ENCODE results near the gene SLCO4C1. TPM values are rescaled to one million over a fixed set of nuclear protein-coding genes. Genes with fewer than 3 reads are reported as not detected.

SLCO4C1 gene
- total RNA-seq, 2 donors from 2014 or later = 0.99 to 1.6 TPM

DNA sequence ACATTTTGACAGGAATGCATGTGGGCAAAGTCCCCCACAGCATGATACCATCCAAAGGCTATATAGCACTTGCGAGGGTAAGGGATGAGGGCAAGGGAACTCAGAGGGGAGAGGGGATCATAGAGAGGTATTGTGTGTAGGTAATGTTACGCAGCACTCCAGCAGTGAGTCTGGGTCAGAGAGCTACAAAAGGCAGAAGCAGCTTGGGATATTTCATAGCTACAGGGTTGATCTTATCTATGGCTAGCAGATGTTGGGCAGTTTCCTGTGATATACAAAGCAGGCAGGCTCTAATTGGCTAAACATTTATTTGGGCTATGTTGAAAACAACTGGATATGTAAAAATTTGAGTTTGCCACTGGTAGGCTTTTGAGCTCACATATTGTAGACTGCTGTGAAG, 17.8 kb upstream of the SLCO4C1 start:
- no peak for DNase-seq
- no peaks in the 10 kb centered on the region for H3K36me3 ChIP-seq (replicated peaks in 1 of 2; ENCODE audit: insufficient read depth in 1 of 2, low read depth in 2 of 2)
- no peak for ATAC-seq
- no peaks in the 10 kb centered on the region for H3K27me3 ChIP-seq
- H3K9me3 ChIP-seq = no peaks in the 10 kb centered on the region
- no peak overlapping the region for H3K4me3 ChIP-seq
- WGBS, 2 donors = 79 to 86% methylated on average over 2 of the region's 2 CpGs
- H3K27ac ChIP-seq = no peak overlapping the region
- TF ChIP-seq, protein P1, sequence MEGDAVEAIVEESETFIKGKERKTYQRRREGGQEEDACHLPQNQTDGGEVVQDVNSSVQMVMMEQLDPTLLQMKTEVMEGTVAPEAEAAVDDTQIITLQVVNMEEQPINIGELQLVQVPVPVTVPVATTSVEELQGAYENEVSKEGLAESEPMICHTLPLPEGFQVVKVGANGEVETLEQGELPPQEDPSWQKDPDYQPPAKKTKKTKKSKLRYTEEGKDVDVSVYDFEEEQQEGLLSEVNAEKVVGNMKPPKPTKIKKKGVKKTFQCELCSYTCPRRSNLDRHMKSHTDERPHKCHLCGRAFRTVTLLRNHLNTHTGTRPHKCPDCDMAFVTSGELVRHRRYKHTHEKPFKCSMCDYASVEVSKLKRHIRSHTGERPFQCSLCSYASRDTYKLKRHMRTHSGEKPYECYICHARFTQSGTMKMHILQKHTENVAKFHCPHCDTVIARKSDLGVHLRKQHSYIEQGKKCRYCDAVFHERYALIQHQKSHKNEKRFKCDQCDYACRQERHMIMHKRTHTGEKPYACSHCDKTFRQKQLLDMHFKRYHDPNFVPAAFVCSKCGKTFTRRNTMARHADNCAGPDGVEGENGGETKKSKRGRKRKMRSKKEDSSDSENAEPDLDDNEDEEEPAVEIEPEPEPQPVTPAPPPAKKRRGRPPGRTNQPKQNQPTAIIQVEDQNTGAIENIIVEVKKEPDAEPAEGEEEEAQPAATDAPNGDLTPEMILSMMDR (IDR thresholded peaks at IDR 0.05) = no peak
- no peak for TF ChIP-seq POLR2A (IDR thresholded peaks at IDR 0.05)
- intact Hi-C loops (cut with DNase I) = no loop called here
- peaks cover 8% of the 10 kb centered on the region for H3K4me1 ChIP-seq

DNA sequence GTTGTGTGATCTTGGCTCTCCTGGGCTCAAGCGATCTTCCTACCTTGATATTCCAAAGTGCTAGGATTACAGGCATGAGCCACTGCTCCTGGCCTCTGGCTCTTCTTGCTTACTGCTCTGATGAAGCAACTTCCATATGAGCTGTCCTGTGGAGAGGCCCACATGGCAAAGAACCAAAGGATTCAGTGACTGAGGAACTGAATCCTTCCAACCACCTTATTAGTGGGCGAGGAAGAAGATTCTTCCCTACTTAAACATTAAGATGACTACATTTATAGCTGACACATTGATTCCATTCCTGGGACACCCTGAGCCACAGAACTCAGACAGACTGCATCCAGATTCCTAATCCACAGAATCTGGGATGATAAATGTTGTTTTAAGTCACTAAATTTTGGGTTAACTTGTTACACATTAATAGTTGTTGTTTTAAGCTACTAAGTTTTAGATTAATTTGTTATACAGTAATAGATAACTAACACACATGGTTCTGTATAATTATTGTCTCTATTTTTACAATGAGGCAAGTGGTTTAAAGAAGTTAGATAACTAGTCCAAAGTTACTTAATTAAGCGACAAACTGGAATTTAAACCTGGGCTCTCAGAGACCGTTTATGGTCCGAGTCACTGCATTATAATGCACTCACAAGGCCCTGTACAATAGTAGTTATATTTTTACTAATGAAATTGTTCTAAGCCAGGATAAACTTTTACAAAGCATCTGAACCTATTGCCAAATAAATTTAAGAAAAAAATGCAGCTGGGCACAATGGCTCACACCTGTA, 16.7 kb upstream of the SLCO4C1 start:
- H3K9me3 ChIP-seq = no peaks in the 10 kb centered on the region
- no peaks in the 10 kb centered on the region for H3K36me3 ChIP-seq (replicated peaks in 1 of 2; ENCODE audit: insufficient read depth in 1 of 2, low read depth in 2 of 2)
- DNase-seq (no peak), ATAC-seq (peak; percentile 35)
- no peaks in the 10 kb centered on the region for H3K27me3 ChIP-seq
- H3K4me3 ChIP-seq = no peak overlapping the region
- WGBS, 2 donors = 70% methylated on average over 5 of the region's 5 CpGs
- no peak for TF ChIP-seq POLR2A (IDR thresholded peaks at IDR 0.05)
- TF ChIP-seq, protein P1 (IDR thresholded peaks at IDR 0.05) = no peak
- H3K27ac ChIP-seq = no peak overlapping the region
- peaks cover 8% of the 10 kb centered on the region for H3K4me1 ChIP-seq
- intact Hi-C loops (cut with DNase I) = no loop called here

DNA sequence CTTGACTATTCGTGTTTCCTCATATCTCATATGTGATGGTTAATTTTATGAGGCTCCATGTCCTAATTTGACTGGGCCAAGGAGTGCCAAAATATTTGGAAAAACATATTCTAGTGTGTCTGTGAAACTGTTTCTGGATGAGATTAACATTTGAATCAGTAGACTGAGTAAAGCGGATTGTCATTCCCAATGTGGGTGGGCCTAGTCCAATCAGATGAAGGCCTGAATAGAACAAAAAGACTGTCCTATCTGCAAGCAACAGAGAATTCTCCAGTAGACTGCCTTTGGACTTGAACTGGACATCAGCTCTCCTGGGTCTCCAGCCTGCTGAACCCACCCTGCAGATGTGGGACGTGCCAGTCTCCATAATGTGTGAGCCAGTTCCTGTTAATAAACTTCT, 13.5 kb upstream of the SLCO4C1 start:
- no peak for DNase-seq
- Histone ChIP-seq H3K36me3 (replicated peaks in 1 of 2; ENCODE audit: insufficient read depth in 1 of 2, low read depth in 2 of 2) (no peaks in the 10 kb centered on the region), H3K9me3 (no peaks in the 10 kb centered on the region), H3K27ac (no peak overlapping the region), H3K27me3 (no peaks in the 10 kb centered on the region), H3K4me1 (peaks cover 8% of the 10 kb centered on the region), H3K4me3 (no peak overlapping the region)
- no peak for ATAC-seq
- intact Hi-C loops (cut with DNase I) = no loop called here
- TF ChIP-seq POLR2A (IDR thresholded peaks at IDR 0.05) = no peak
- TF ChIP-seq, protein P1 (IDR thresholded peaks at IDR 0.05) = no peak
- 85 to 87% methylated on average over 3 of the region's 3 CpGs for WGBS, 2 donors

- no peaks in the 10 kb centered on the region for H3K9me3 ChIP-seq
- no peaks in the 10 kb centered on the region for H3K27me3 ChIP-seq
- H3K4me1 ChIP-seq = no peaks in the 10 kb centered on the region
- no peaks in the 10 kb centered on the region for H3K36me3 ChIP-seq (replicated peaks in 1 of 2; ENCODE audit: insufficient read depth in 1 of 2, low read depth in 2 of 2)
- intact Hi-C loops (cut with DNase I) = no loop called here
- DNase-seq = no peak
- H3K27ac ChIP-seq = no peak overlapping the region
- no peak for ATAC-seq
- H3K4me3 ChIP-seq = no peak overlapping the region
- TF ChIP-seq POLR2A (IDR thresholded peaks at IDR 0.05) = no peak
- TF ChIP-seq, protein P1 (IDR thresholded peaks at IDR 0.05) = no peak
Measured at GRCh38 chr5:102307232-102307631, 11.1 kb upstream of the SLCO4C1 start.

DNA sequence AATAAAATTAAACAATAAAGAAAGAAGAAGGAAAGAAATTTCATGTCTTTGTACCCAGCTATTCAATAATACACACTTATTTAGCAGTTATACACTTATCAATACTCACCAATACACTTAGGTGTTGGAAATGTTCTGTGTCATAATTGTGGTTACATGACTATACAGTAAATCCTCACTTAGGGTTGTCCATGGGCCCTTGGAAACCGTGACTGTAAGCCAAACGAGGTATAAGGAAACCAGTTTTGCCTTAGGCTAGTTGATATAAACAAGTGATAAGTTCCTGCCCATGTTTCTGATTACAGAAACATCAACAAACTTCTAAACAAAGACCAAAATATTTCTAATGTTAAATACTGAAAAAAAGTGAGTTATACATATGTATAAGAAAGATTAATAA, 10.0 kb upstream of the SLCO4C1 start:
- H3K36me3 ChIP-seq (replicated peaks in 1 of 2; ENCODE audit: insufficient read depth in 1 of 2, low read depth in 2 of 2) = no peaks in the 10 kb centered on the region
- intact Hi-C loops (cut with DNase I) = no loop called here
- no peaks in the 10 kb centered on the region for H3K27me3 ChIP-seq
- H3K4me1 ChIP-seq = no peaks in the 10 kb centered on the region
- ATAC-seq (no peak), DNase-seq (no peak)
- WGBS, 2 donors = 24 to 59% methylated on average over 2 of the region's 2 CpGs
- H3K4me3 ChIP-seq = no peak overlapping the region
- TF ChIP-seq, protein P1 (IDR thresholded peaks at IDR 0.05) = no peak
- no peak for TF ChIP-seq POLR2A (IDR thresholded peaks at IDR 0.05)
- H3K27ac ChIP-seq = no peak overlapping the region
- H3K9me3 ChIP-seq = no peaks in the 10 kb centered on the region

All from body of pancreas (tissue), 4 donors.